ENCODE results near the gene ZDHHC14.
"Not testable (repeated sequence)": the region's sequence is repeated elsewhere in the genome, so short reads cannot be mapped to it uniquely, and the experiment has no call there.

ZDHHC14 gene

GRCh38 chr6:157460182-157460999 lies 79.4 kb downstream of the ZDHHC14 start:
- no peak for FAIRE-seq
- DNase-seq (ENCODE audit: extremely low spot score, insufficient read length, low read depth) = no peak

GRCh38 chr6:157461000-157461915 lies 80.3 kb downstream of the ZDHHC14 start:
- DNase-seq (ENCODE audit: extremely low spot score, insufficient read length, low read depth) (peak; percentile 51), FAIRE-seq (peak; percentile 85)

DNA sequence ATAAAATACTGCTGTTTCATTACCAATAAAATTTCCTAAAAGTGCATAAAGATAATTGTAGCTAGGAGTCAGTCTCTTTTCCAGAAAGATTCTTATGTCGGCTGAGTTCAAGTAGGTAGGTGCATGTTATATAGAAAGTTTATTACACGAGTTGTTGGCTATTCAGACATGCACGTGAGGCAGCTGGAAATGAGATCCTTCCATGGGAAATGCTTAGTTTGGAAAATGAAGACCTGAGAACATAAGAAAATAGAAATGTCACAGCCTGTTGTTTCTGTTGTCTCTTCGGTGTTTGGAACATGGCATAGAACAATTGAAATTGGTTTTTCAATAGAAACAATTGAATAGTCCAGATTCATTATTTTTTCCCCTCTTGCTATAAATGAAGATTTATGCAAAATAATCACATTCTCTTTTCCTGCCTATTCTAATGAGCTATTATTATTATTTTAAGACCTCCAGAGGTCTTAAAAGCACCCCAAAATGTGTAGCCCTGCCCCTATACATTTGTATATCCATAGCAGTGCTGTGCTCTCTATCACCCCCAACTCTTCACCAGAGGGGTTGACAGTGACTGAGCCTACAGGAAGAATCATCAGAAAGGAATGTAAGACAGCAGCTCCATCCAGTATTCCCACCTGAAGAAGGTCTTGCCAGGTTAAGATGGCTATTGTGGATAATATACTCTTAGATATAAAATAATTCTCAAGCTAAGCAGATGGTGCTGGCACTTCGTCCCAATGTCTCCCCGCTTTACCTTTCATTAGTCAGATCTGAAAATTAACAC lies 82.2 kb downstream of the ZDHHC14 start:
- no peak for FAIRE-seq
- no peak for DNase-seq (ENCODE audit: extremely low spot score, insufficient read length, low read depth)

DNA sequence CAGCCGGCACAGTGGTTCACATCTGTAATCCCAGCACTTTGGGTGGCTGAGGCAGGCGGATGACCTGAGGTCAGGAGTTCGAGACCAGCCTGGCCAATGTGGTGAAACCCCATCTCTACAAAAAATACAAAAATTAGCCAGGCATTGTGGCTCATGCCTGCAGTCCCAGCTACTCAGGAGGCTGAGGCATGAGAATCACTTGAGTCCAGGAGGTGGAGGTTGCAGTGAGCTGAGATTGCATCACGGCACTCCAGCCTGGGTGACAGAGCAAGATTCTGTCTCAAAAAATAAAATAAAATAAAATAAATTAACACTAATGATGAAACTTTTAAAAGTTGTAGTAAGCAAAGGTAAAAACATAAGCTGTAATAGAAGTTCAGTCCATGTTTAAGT lies 82.7 kb downstream of the ZDHHC14 start:
- DNase-seq (ENCODE audit: extremely low spot score, insufficient read length, low read depth); FAIRE-seq: not testable (repeated sequence)

GRCh38 chr6:157464653-157465535 lies 83.9 kb downstream of the ZDHHC14 start:
- FAIRE-seq (peak; percentile 87), DNase-seq (ENCODE audit: extremely low spot score, insufficient read length, low read depth) (peak; percentile 35)

DNA sequence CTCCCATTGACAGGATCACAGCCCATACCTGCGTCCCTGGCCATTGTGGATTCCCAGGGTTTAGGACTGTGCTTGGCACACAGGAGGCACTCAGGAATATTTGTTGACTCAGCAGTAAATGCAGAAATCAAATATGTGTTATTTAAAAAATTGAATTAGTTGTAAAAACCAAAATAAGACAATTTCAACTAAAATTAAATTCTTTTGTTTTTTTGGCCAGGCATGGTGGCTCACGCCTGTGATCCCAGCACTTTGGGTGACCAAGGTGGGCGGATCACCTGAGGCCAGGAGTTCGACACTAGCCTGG lies 85.3 kb downstream of the ZDHHC14 start:
- no peak for FAIRE-seq

GRCh38 chr6:157467339-157467738 lies 86.3 kb downstream of the ZDHHC14 start:
- DNase-seq (ENCODE audit: extremely low spot score, insufficient read length, low read depth); FAIRE-seq: not testable (repeated sequence)

More for the DNA sequence above, 85.3 kb downstream of the ZDHHC14 start:
- DNase-seq (ENCODE audit: extremely low spot score, insufficient read length, low read depth) = no peak

- FAIRE-seq = peak; percentile 5
- no peak for DNase-seq (ENCODE audit: extremely low spot score, insufficient read length, low read depth)
Observed at GRCh38 chr6:157468054-157468453, 87.1 kb downstream of the ZDHHC14 start.

GRCh38 chr6:157468574-157468973 lies 87.6 kb downstream of the ZDHHC14 start:
- DNase-seq (ENCODE audit: extremely low spot score, insufficient read length, low read depth) (no peak), FAIRE-seq (no peak)

- FAIRE-seq (no peak), DNase-seq (ENCODE audit: extremely low spot score, insufficient read length, low read depth) (no peak)
Observed at GRCh38 chr6:157469378-157469777, 88.4 kb downstream of the ZDHHC14 start.

GRCh38 chr6:157471077-157471686 lies 90.2 kb downstream of the ZDHHC14 start:
- FAIRE-seq (no peak), DNase-seq (ENCODE audit: extremely low spot score, insufficient read length, low read depth) (no peak)

- FAIRE-seq (no peak), DNase-seq (ENCODE audit: extremely low spot score, insufficient read length, low read depth) (no peak)
Observed at GRCh38 chr6:157471895-157472686, 91.1 kb downstream of the ZDHHC14 start.

DNA sequence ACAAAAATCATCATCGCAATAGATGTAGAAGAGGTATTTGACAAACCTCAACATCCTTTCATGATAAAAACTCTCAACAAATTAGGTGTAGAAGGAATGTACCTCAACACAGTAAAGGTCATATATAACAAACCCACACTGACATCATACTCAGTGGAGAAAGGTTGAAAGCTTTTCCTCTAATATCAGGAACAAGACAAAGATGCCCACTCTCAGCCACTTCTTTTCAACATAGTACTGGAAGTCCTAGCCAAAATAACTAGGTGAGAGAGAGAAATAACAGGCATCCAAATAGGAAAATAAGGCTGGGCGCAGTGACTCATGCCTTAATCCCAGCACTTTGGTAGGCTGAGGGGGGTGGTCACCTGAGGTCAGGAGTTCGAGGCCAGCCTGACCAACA lies 95.8 kb downstream of the ZDHHC14 start:
- peak; percentile 57 for FAIRE-seq
- no peak for DNase-seq (ENCODE audit: extremely low spot score, insufficient read length, low read depth)

GRCh38 chr6:157478926-157479325 lies 97.9 kb downstream of the ZDHHC14 start:
- DNase-seq (ENCODE audit: extremely low spot score, insufficient read length, low read depth) = no peak
- FAIRE-seq = no peak

- peak; percentile 9 for FAIRE-seq
Observed at GRCh38 chr6:157479464-157480303, 98.7 kb downstream of the ZDHHC14 start.

DNA sequence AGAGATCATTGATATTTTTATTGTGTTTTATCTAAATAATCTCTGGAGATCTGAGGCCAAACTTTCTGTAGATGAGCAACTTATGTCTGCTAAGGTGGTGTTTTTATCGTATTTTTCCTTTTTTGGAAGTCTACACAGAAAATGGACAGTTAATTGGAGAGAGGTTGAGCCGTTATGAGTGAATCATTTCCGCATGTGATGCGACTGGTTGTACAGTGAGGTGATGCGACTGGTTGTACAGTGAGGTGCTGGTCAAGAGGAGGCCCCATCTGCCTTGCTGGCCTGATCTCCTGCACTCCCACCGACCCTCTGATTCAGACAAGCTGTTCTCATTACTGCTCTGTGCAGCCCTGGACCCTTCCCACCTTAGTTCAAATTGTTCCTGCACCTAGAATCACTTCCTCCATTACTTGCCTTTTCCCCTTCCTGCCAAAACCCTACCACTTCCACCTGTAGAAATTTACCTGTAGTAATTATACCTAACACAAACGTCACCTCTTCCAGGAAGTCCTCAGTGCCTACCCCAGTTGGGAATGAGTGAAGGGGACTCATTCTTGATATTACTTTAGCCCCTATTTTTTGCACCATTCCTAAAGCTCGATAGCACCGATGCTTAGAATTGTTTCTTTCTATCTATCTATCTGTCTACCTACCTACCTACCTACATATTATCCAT lies 100.3 kb downstream of the ZDHHC14 start:
- FAIRE-seq = no peak

More at GRCh38 chr6:157479464-157480303, 98.7 kb downstream of the ZDHHC14 start:
- no peak for DNase-seq (ENCODE audit: extremely low spot score, insufficient read length, low read depth)

GRCh38 chr6:157481865-157482249 lies 100.9 kb downstream of the ZDHHC14 start:
- DNase-seq (ENCODE audit: extremely low spot score, insufficient read length, low read depth) (no peak), FAIRE-seq (no peak)

More for the DNA sequence above, 100.3 kb downstream of the ZDHHC14 start:
- DNase-seq (ENCODE audit: extremely low spot score, insufficient read length, low read depth) = no peak

All from GM18507 (cell line).